ENCODE results near the gene INSIG1. TPM values are rescaled to one million over a fixed set of nuclear protein-coding genes. Genes with fewer than 3 reads are reported as not detected.

The INSIG1 gene
- polyA plus RNA-seq, 1 of the 3 experiments (the other 2 are of a cell fraction): 6.4 TPM

- TF ChIP-seq MXI1 (IDR thresholded peaks at IDR 0.05; ENCODE audit: low read depth, low read length) (no peak), CHD2 (IDR thresholded peaks at IDR 0.05; ENCODE audit: low read length, partially characterized antibody) (no peak)
- H3F3A ChIP-seq (replicated peaks; ENCODE audit: insufficient read depth): no peaks in the 10 kb centered on the region
- H3K9me3 ChIP-seq: no peaks in the 10 kb centered on the region
- H3K4me3 ChIP-seq (ENCODE audit: low read depth in 2 of 2, low read length in 1 of 2): no peak overlapping the region
- no peak overlapping the region for H3K27ac ChIP-seq (ENCODE audit: low read depth in 2 of 2, low read length in 1 of 2)
- H4K20me1 ChIP-seq (ENCODE audit: insufficient read depth): no peaks in the 10 kb centered on the region
- no peaks in the 10 kb centered on the region for H3K79me2 ChIP-seq (ENCODE audit: insufficient read depth)
- H3K27me3 ChIP-seq (ENCODE audit: insufficient read depth): peaks cover 58% of the 10 kb centered on the region
- no peak overlapping the region for H3K9ac ChIP-seq
- ChIA-PET POLR2A (no interaction called here), CTCF (interaction anchor here (1.4 kb wide), 2 partner anchors 12 to 92 kb away, joined by 4 to 6 read pairs; no protein-coding TSS in a partner anchor)
- H3K4me1 ChIP-seq (ENCODE audit: control insufficient read depth in 1 of 2, insufficient read depth in 2 of 2, low read depth in 1 of 2, low read length in 1 of 2): peaks cover 0 to 2% of the 10 kb centered on the region in 2 experiments; a peak in 1 of 4 replicates
- no peaks in the 10 kb centered on the region for H3K9me2 ChIP-seq
- H3K4me2 ChIP-seq: no peak overlapping the region
- no peak overlapping the region for H2AFZ ChIP-seq (ENCODE audit: low read depth)
- no peak for DNase-seq
- 45% methylated on average over 6 of the region's 6 CpGs for WGBS (ENCODE audit: low lambda C conversion rate)
- no peaks in the 10 kb centered on the region for H3K36me3 ChIP-seq (replicated peaks in 1 of 2; ENCODE audit: control insufficient read depth in 1 of 2, insufficient read depth in 2 of 2, low read length in 1 of 2)
Observed at GRCh38 chr7:155282671-155283070, 15.0 kb upstream of the INSIG1 start.

- WGBS (ENCODE audit: low lambda C conversion rate): 36% methylated on average over 2 of the region's 2 CpGs
- Histone ChIP-seq H3K9me2 (no peaks in the 10 kb centered on the region), H3F3A (replicated peaks; ENCODE audit: insufficient read depth) (no peaks in the 10 kb centered on the region), H3K4me3 (ENCODE audit: low read depth in 2 of 2, low read length in 1 of 2) (no peak overlapping the region), H3K9ac (no peak overlapping the region), H4K20me1 (ENCODE audit: insufficient read depth) (no peaks in the 10 kb centered on the region), H3K27ac (ENCODE audit: low read depth in 2 of 2, low read length in 1 of 2) (no peak overlapping the region), H3K4me2 (no peak overlapping the region), H3K27me3 (ENCODE audit: insufficient read depth) (peaks cover 58% of the 10 kb centered on the region), H3K36me3 (replicated peaks in 1 of 2; ENCODE audit: control insufficient read depth in 1 of 2, insufficient read depth in 2 of 2, low read length in 1 of 2) (no peaks in the 10 kb centered on the region), H3K79me2 (ENCODE audit: insufficient read depth) (no peaks in the 10 kb centered on the region), H3K4me1 (ENCODE audit: control insufficient read depth in 1 of 2, insufficient read depth in 2 of 2, low read depth in 1 of 2, low read length in 1 of 2) (peaks cover 0 to 2% of the 10 kb centered on the region in 2 experiments; a peak in 1 of 4 replicates), H3K9me3 (no peaks in the 10 kb centered on the region), H2AFZ (ENCODE audit: low read depth) (no peak overlapping the region)
- TF ChIP-seq JUND (IDR thresholded peaks at IDR 0.05) (no peak), RCOR1 (IDR thresholded peaks at IDR 0.05; ENCODE audit: low read length) (no peak), CTCF (IDR thresholded peaks at IDR 0.05) (no peak), TCF12 (IDR thresholded peaks at IDR 0.05) (no peak), GATA2 (CRISPR knock-in tag; IDR thresholded peaks at IDR 0.05) (no peak)
- ChIA-PET POLR2A (interaction anchor here (0.6 kb wide), 1 partner anchor 61 kb away, joined by 3 read pairs; no protein-coding TSS in a partner anchor), CTCF (interaction anchor here (0.9 to 1.4 kb wide), 3 partner anchors 11 to 457 kb away, joined by 3 to 4 read pairs (median 3); no protein-coding TSS in a partner anchor)
- no peak for DNase-seq
Observed at GRCh38 chr7:155283565-155284194, 14.0 kb upstream of the INSIG1 start.

GRCh38 chr7:155284496-155285274, 13.0 kb upstream of the INSIG1 start:
- Histone ChIP-seq H4K20me1 (ENCODE audit: insufficient read depth) (no peaks in the 10 kb centered on the region), H3K9me2 (no peaks in the 10 kb centered on the region), H3K9me3 (no peaks in the 10 kb centered on the region), H2AFZ (ENCODE audit: low read depth) (no peak overlapping the region), H3K27me3 (ENCODE audit: insufficient read depth) (peaks cover 58% of the 10 kb centered on the region), H3K36me3 (replicated peaks in 1 of 2; ENCODE audit: control insufficient read depth in 1 of 2, insufficient read depth in 2 of 2, low read length in 1 of 2) (no peaks in the 10 kb centered on the region), H3K4me3 (ENCODE audit: low read depth in 2 of 2, low read length in 1 of 2) (no peak overlapping the region), H3K9ac (no peak overlapping the region), H3K4me2 (no peak overlapping the region), H3K79me2 (ENCODE audit: insufficient read depth) (no peaks in the 10 kb centered on the region), H3K4me1 (ENCODE audit: control insufficient read depth in 1 of 2, insufficient read depth in 2 of 2, low read depth in 1 of 2, low read length in 1 of 2) (peaks cover 0 to 2% of the 10 kb centered on the region in 2 experiments; a peak in 1 of 4 replicates), H3F3A (replicated peaks; ENCODE audit: insufficient read depth) (no peaks in the 10 kb centered on the region), H3K27ac (ENCODE audit: low read depth in 2 of 2, low read length in 1 of 2) (no peak overlapping the region)
- ChIA-PET POLR2A (no interaction called here), CTCF (interaction anchor here (0.9 to 1.1 kb wide), 2 partner anchors 61 to 458 kb away, joined by 3 read pairs; no protein-coding TSS in a partner anchor)
- 34% methylated on average over 10 of the region's 10 CpGs for WGBS (ENCODE audit: low lambda C conversion rate)
- no peak for DNase-seq
- no peak for TF ChIP-seq RAD21 (IDR thresholded peaks at IDR 0.05; ENCODE audit: low read length)
- no peak for TF ChIP-seq CTCF (IDR thresholded peaks at IDR 0.05)
- no peak for TF ChIP-seq MEF2A (IDR thresholded peaks at IDR 0.05; ENCODE audit: borderline replicate concordance, low read depth)
- no peak for TF ChIP-seq ZBTB33 (IDR thresholded peaks at IDR 0.05; ENCODE audit: borderline replicate concordance, low read depth)
- no peak for TF ChIP-seq TAF1 (IDR thresholded peaks at IDR 0.05; ENCODE audit: borderline replicate concordance, low read depth, low read length)
- TF ChIP-seq EZH2phosphoT487 (IDR thresholded peaks at IDR 0.05; ENCODE audit: borderline replicate concordance, low read depth): no peak
- TF ChIP-seq FOXJ3 (CRISPR knock-in tag; IDR thresholded peaks at IDR 0.05): no peak
- TF ChIP-seq YY1 (IDR thresholded peaks at IDR 0.05; ENCODE audit: low read depth): no peak

Measured in SK-N-SH (cell line).